Fibroblast of skin of abdomen (primary cell): ENCODE data around the gene NTHL1.

Source experiments
- DNase-seq: peaks from one replicate; pipeline ENCODE4 v3.0.0-alpha.2; 2013

Gene NTHL1

DNA sequence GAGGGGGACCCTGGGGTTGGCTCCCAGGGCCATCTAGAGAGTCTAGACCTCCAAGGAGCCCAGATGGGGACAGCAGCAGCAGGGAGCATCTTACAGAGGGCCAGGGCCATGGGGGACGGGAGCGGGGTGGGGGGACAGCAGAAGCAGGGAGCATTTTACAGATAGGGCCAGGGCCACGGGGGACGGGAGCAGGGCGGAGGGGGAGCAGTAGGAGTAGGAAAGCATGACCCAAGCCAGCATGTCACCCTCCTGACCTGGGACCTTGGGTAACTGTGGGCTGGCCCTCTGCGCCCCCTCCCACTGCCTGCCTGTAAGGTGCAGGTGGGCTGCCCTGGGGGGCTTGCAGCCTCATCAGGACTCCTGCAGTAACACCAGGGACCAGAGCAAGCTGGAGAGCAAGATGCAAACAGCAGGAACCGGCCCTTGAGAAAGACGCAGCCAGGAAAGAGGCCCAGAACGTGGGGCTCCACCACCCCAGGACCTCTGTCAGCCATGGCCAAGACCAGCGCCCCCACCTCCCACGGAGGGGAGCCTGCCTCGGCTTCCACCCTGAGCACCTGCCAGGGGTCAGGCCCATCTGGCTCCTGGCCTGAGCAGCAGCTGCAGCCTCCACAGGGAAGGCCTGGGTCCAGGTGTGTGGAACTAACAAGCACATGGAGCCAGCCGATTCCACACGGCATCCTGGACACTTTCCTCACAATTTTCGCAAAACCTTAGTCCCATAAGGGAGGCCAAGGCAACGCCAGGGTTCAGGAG is 40.4 kb downstream of the NTHL1 start:
- no peak for DNase-seq

DNA sequence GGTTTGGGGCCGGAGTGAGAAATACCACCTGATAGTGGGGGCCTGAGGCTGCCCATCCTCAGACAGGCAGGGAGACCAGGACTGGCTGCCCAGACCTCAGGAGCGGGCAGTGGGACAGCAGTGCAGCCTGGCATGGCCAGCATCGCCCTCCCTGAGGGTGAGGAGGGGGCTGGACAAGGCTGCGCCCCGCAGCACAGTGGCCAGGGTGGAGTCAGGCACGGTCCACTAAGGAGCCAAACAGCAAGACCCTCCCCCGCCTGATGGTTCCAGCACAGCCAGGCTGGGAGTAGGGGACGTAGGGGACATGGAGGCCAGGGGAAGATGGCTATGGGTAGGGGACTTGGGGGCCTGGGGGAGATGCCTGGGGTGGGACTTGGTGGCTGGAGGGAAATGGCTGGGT is 41.3 kb downstream of the NTHL1 start:
- no peak for DNase-seq

- DNase-seq = no peak
Observed at GRCh38 chr16:2005646-2006045, 42.0 kb downstream of the NTHL1 start.

- DNase-seq = no peak
Observed at GRCh38 chr16:2004795-2005517, 42.7 kb downstream of the NTHL1 start.

- peak; percentile 79 for DNase-seq
Observed at GRCh38 chr16:2003827-2004641, 43.6 kb downstream of the NTHL1 start.

DNA sequence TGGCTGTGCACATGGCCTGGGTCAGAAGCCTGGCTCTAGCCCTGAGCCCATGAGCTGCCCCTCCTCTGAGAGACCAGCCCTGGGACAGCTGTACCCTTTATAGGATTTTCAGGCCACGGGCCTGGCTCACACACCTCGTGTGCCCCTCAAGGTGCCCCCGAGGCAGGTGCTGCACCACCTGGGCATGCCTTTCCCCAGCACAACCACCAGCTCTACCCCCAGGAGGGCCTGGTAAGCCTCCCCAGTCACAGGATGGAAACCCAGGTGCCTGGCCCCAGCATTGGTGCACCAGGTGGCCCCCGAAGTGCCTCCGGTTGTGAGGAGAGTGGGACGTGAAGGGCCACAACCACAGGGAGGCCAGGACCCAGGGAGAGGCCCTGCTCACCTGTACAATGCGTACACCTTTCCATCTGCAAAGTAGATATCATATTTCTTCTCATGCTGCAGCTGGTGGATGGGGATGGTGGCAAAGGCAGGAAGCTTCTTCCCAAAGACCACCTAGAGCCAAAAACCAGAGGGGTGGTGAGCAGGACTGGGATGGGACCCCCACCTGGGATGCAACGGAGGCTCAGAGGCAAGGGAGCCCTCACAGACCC is 44.3 kb downstream of the NTHL1 start:
- DNase-seq = no peak

DNA sequence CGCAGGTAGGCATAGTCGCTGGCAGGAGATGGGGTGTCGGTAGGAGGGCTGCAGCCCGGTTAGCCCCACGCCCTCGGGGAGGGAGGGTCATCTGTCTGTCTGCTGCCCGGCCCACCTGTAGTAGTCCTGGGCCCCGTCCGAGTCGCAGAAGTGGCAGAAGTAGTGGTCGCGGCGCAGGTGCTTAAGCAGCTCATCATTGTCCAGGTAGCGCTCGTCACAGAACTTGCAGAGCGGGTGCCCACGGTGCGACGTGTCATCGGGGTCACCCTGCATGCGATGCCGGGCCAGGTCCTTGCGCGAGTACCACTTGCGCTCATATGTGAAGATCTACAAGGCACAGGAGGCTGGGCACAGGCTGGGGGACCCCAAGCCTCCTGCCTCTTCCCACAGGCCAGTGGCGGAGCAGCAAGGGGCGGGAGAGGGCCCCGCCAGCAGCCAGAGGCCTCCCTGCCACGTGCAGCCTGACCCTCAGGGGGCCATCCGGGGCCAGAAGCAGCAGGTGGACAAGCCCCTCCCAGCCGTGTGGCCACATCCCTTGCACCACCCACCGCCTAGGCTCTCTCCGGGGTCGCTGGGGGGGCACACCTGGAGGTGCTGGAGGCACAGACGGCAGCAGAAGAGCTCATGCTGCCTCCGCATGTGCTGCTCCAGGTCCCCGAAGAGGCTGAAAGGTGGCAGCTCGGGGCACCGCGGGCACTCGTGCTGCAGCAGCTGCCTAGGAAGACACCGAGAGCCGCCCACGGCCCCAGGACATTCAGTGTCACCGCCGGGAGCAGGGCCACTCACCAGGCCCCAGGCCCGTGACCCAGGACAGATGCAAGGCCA is 45.0 kb downstream of the NTHL1 start:
- DNase-seq = no peak

- DNase-seq = no peak
Observed at GRCh38 chr16:2001456-2002355, 45.9 kb downstream of the NTHL1 start.

- no peak for DNase-seq
Observed at GRCh38 chr16:2001035-2001434, 46.6 kb downstream of the NTHL1 start.

DNA sequence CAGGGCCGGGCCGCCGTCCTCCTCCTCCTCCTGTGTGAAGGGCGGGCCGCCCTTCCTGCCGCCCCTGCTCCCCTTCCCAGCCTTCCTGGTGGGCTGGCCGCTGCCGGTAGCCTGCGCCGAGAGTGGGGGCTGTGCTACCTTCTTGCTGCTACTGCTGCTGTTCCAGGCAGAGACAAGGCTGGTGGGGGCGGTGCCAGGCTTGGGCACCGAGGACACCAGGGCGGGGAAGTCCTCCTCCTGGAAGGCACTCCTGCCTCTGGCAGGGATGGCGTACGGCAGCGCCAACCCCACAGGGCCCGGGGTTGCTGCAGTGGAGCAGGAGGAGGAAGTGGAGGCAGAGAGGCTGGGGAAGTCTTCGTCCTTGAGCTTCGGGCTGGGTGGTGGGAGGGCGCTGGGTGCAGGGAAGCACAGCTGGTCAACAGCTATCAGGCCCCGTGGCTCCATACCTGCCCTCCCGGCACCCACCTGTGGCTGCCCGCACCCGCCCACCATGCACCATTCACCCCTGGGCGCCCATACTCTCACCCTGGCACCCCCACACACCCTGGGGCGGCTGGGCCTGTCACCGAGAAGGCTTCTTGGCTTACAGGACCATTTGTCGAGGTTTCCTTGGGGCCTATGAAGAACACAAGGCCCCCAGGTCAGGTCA is 47.6 kb downstream of the NTHL1 start:
- no peak for DNase-seq

DNA sequence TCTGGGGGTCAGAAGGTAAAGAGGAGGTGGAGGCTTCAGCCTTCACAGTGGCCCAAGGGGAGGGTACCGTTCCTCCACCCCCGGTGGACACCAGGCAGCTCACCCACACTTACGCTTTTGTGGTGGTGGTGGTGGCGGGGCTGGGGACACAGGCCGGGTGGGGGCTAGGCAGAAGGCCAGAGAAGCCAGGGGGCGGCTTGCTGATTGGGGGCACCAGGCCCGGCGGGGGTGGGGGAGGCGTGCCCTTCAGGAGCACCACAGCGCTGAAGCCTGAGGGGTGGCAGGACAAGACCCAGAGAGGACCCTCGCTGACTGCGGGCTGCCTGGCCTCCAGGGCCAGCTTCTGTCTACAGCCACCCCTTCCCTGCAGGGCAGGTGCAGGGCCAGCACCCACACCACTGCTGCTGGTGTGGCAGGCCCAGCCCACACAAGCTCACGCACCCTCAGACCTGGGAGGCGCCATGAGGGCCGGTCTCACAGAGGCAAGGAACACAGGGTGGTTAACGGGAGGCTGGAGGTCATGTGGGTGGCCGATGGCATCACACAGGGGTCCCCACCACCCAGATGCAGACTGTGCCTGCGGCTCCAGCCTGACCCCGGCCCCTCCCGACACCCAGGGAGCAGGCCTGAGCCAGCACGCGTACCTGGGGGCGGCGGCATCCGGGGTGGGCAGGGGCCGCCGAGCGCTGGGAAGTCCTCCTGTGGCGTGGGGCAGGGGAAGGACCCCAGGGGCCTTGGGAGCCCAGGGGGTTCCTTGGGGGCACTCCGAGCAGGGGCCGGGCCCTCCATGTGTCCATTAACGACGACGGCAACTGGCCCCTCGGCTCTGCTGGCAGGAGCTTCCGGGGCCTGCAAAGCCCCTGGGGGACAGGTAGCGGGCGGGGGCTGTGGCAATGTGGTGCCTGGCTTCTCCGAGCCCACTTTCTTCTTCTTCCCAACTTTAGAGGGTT is 48.5 kb downstream of the NTHL1 start:
- DNase-seq = no peak

GRCh38 chr16:1998360-1998835 is 49.2 kb downstream of the NTHL1 start:
- DNase-seq = no peak

DNA sequence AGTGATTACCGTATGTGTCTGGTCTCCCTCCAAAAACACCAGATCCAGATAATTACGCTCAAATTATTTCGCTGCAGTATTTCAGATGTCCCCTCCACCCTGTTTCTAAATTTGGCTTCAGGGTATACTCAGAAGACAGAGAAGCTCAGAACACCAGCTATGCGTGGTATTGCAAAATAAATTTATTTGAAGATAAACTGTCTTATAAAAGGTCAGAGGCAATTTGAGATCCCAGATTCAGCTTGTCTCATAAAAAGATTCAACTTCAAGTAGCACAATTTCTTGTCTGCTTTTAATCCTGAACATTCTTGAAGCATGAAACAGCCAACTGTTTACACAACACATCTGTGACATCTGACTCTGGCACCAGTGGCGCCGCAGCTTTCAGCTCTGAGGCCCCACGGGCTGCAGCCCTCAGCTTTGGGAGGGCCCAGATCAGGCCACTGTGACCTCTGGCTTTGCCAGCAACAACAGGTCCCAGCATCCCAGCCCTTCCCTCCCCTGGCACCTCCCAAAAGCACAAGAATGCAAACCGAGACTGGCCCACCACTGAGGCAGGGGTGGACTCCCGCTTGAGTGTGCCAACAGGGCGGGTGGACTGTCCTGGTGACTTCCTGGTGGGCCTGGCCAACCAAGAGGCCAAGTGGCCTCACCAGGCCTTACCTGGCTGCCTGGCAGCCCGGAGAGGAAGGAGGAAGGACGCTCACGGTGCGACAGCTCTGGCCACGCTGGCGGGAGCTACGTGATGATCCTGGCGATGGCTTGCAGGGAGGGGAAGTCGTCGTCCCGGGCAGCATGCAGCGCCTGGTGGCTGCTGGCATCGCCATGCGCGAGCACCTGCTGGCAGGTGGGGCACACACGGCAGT is 49.9 kb downstream of the NTHL1 start:
- DNase-seq = no peak

GRCh38 chr16:1993731-1994131 is 53.9 kb downstream of the NTHL1 start:
- DNase-seq = no peak

DNA sequence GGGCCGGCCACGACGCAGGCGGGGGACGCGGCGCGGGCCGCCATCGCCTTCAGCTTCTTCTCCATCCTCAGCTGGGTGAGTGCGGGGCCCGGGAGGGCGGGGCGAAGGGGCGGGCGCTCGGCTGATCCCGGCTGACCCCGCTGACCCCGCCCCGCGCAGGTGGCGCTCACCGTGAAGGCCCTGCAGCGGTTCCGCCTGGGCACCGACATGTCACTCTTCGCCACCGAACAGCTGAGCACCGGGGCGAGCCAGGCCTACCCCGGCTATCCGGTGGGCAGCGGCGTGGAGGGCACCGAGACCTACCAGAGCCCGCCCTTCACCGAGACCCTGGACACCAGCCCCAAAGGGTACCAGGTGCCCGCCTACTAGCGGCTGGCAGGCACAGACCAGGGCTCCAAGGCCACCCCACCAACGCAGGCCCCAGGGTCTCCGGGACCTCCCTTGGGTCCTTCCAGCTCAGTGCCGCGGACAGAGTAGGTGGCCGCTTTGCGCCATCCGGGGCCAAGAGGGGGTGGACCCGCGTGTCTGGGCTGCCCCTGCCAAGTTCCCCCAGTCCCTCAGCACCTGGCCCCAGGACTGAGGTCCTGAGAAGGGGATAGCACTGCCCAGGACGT is 54.8 kb downstream of the NTHL1 start:
- DNase-seq = no peak

DNA sequence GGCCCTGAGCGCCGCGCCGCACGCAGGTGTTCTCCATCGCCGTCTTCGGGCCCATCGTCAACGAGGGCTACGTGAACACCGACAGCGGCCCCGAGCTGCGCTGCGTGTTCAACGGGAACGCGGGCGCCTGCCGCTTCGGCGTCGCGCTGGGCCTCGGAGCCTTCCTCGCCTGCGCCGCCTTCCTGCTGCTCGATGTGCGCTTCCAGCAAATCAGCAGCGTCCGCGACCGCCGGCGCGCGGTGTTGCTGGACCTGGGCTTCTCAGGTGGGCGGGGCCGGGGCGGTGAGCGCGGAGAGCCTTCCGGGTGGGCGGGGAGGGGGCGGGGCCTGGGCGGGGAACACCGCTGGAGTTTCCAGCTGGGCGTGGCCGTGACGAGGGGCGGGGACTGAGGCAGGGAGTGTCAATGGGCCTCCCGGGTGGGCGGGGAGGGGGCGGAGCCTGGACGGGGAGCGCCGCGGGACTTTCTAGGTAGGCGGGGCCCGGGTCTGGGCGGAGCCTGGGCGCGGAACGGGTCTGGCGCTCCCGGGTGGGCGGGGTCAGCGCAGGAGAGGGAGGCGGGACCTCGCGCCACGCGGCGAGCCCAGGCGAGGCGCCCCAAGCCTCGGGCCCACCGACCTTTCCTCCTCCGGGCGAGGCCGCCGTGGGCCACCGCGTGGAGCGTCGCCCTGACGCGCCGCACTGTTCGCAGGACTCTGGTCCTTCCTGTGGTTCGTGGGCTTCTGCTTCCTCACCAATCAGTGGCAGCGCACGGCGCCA is 55.5 kb downstream of the NTHL1 start:
- DNase-seq = peak; percentile 91

GRCh38 chr16:1991588-1991947 is 56.1 kb downstream of the NTHL1 start:
- DNase-seq = no peak
